HL-60 (cell line): ENCODE data around the gene BHLHE23.

ENCODE experiments used
- DNase-seq, 2 experiments: peaks; one replicate each; pipeline ENCODE4 v3.0.0-alpha.2; 2010 to 2020; ENCODE audit warnings: low read depth in 1 of 2, low spot score in 1 of 2
- H3K27ac ChIP-seq: fragments of 250-450 bp; sonication (Bioruptor Pico); replicated peaks from 2 replicates; pipeline ENCODE4 v1.5.1; 2020; ENCODE audit warnings: mild to moderate bottlenecking, moderate library complexity
- H3K27me3 ChIP-seq: fragments of 250-450 bp; sonication (Bioruptor Pico); 2 replicates; pipeline ENCODE4 v1.5.1; 2021; ENCODE audit warnings: mild to moderate bottlenecking, moderate library complexity; ENCODE audit not compliant: insufficient read depth, poor library complexity, severe bottlenecking
- H3K4me3 ChIP-seq: replicated peaks from 2 replicates; pipeline ENCODE4 v1.5.1; 2011; ENCODE audit warnings: mild to moderate bottlenecking, control low read depth, low read length; ENCODE audit not compliant: insufficient read depth
- CTCF ChIP-seq: IDR thresholded peaks from one replicate; pipeline ENCODE4 v1.5.1; 2011; ENCODE audit warnings: low read length, control low read depth, inconsistent platforms; ENCODE audit not compliant: insufficient read depth
- GABPA ChIP-seq: IDR thresholded peaks from 2 replicates; pipeline ENCODE4 v1.6.1; 2012; ENCODE audit warnings: low read depth
- POLR2AphosphoS5 ChIP-seq: IDR thresholded peaks from 2 replicates; pipeline ENCODE4 v1.6.1; 2012; ENCODE audit warnings: low read depth
- SPI1 ChIP-seq: IDR thresholded peaks from 2 replicates; pipeline ENCODE4 v1.6.1; 2012; ENCODE audit warnings: low read depth, mild to moderate bottlenecking, borderline replicate concordance
- TF ChIP-seq, protein P1 (sequence below): IDR thresholded peaks from 2 replicates; pipeline ENCODE4 v1.6.1; 2012; ENCODE audit warnings: low read depth; ENCODE audit not compliant: insufficient replicate concordance

The BHLHE23 gene

DNA sequence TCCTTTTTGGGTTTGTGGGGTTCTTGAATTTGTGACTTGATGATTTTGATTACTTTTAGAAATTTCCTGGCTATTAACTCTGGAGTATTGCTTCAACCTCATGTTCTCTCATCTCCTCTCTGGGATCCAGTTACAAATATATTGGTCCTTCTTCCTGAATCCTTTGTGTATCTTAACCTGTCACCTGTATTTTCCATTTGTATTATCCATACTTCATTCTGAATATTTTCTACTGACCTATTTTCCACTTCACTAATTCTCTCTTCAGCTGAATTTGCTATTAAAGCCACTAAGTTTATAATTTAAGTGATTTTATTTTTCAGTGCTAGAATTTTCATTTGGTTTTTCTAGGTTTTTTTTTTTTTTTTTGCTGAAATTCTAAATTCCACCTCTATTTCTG lies 6.4 kb upstream of the BHLHE23 start:
- TF ChIP-seq POLR2AphosphoS5 (no peak), CTCF (no peak), SPI1 (no peak), GABPA (no peak)
- TF ChIP-seq, protein P1, sequence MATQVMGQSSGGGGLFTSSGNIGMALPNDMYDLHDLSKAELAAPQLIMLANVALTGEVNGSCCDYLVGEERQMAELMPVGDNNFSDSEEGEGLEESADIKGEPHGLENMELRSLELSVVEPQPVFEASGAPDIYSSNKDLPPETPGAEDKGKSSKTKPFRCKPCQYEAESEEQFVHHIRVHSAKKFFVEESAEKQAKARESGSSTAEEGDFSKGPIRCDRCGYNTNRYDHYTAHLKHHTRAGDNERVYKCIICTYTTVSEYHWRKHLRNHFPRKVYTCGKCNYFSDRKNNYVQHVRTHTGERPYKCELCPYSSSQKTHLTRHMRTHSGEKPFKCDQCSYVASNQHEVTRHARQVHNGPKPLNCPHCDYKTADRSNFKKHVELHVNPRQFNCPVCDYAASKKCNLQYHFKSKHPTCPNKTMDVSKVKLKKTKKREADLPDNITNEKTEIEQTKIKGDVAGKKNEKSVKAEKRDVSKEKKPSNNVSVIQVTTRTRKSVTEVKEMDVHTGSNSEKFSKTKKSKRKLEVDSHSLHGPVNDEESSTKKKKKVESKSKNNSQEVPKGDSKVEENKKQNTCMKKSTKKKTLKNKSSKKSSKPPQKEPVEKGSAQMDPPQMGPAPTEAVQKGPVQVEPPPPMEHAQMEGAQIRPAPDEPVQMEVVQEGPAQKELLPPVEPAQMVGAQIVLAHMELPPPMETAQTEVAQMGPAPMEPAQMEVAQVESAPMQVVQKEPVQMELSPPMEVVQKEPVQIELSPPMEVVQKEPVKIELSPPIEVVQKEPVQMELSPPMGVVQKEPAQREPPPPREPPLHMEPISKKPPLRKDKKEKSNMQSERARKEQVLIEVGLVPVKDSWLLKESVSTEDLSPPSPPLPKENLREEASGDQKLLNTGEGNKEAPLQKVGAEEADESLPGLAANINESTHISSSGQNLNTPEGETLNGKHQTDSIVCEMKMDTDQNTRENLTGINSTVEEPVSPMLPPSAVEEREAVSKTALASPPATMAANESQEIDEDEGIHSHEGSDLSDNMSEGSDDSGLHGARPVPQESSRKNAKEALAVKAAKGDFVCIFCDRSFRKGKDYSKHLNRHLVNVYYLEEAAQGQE, result no peak
- no peak for DNase-seq
- H3K27me3 ChIP-seq, result peaks cover 57% of the 10 kb centered on the region
- no peak overlapping the region for H3K4me3 ChIP-seq
- H3K27ac ChIP-seq, result no peak overlapping the region

GRCh38 chr20:63011798-63012197 lies 5.0 kb upstream of the BHLHE23 start:
- TF ChIP-seq POLR2AphosphoS5, result no peak
- TF ChIP-seq, protein P1, result no peak
- TF ChIP-seq CTCF, result no peak
- no peak for TF ChIP-seq SPI1
- no peak for TF ChIP-seq GABPA
- no peak for DNase-seq
- Histone ChIP-seq H3K27me3 (peaks cover 69% of the 10 kb centered on the region), H3K27ac (no peak overlapping the region), H3K4me3 (no peak overlapping the region)

DNA sequence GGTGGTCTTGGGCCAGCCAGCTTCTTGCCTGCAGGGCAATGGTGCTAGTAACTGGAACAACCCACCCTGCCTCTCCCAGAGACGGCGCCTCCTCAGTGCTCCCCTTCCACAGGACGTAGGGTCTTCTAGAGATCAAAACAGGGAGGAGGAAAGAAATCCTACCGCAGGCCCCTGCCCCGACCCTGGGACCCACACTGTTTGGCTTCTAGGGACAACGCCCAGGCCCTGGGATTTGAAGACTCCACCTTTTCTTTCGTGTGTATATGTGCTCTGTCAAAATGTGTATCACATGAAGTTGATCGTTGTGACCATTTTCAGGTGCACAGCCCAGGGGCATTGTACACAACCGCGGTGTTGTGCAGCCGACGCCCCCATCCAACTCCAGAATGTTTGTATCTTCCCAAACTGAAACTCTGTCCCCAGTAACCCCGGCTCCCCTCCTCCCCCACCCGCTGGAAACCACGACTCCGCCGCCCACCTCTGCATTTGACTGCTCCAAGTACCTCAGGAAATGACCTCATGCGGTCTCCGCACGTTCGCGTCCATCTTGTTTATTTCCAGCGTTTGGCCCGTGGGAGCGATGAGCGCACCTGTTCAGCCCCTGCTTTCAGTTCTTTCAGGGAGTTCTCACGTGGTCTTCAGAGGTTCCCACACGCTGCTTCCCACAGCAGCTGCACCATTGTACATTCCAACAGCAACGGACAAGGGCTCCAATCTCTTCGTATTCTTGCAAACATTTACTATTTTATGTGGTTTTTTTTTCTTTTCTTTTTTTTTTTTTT lies 3.4 kb upstream of the BHLHE23 start:
- no peak for TF ChIP-seq CTCF
- TF ChIP-seq, protein P1, result no peak
- no peak for TF ChIP-seq POLR2AphosphoS5
- TF ChIP-seq GABPA, result no peak
- TF ChIP-seq SPI1, result no peak
- DNase-seq, result peak in 1 of 2 experiments; percentile 4
- no peak overlapping the region for H3K27ac ChIP-seq
- H3K4me3 ChIP-seq, result no peak overlapping the region
- H3K27me3 ChIP-seq, result peaks cover 76% of the 10 kb centered on the region
